Hepatocyte (in vitro differentiated cells): ENCODE data around the gene DEFB114. TPM values are rescaled to one million over a fixed set of nuclear protein-coding genes. Genes with fewer than 3 reads are reported as not detected.

Source experiments
- DNase-seq: peaks from one replicate; pipeline ENCODE4 v3.0.0-alpha.2; 2016; ENCODE audit warnings: low spot score
- H2AFZ ChIP-seq: fragments of 200-600 bp; sonication (generic); 2 replicates; pipeline ENCODE4 v1.6.0; 2016; ENCODE audit warnings: antibody characterized with exemption, mild to moderate bottlenecking
- H3K27ac ChIP-seq: fragments of 200-600 bp; sonication (generic); 2 replicates; pipeline ENCODE4 v1.5.1; 2016; ENCODE audit warnings: mild to moderate bottlenecking
- H3K27me3 ChIP-seq: fragments of 200-600 bp; sonication (generic); 2 replicates; pipeline ENCODE4 v1.6.1; 2016
- H3K36me3 ChIP-seq: fragments of 200-600 bp; sonication (generic); replicated peaks from 2 replicates; pipeline ENCODE4 v1.5.1; 2016; ENCODE audit warnings: low read depth; ENCODE audit not compliant: insufficient read depth
- H3K4me1 ChIP-seq: fragments of 200-600 bp; sonication (generic); 2 replicates; pipeline ENCODE4 v1.5.1; 2016; ENCODE audit warnings: mild to moderate bottlenecking, moderate library complexity; ENCODE audit not compliant: insufficient read depth
- H3K4me2 ChIP-seq: fragments of 200-600 bp; sonication (generic); 2 replicates; pipeline ENCODE4 v1.6.0; 2016
- H3K4me3 ChIP-seq: fragments of 200-600 bp; sonication (generic); 2 replicates; pipeline ENCODE4 v1.5.1; 2016; ENCODE audit warnings: mild to moderate bottlenecking
- H3K79me2 ChIP-seq: fragments of 200-600 bp; sonication (generic); 2 replicates; pipeline ENCODE4 v1.6.0; 2017; ENCODE audit warnings: mild to moderate bottlenecking
- H3K9me2 ChIP-seq: fragments of 200-600 bp; sonication (generic); replicated peaks from 2 replicates; pipeline ENCODE4 v1.6.0; 2017; ENCODE audit warnings: mild to moderate bottlenecking; ENCODE audit not compliant: insufficient read depth
- H3K9me3 ChIP-seq: fragments of 200-600 bp; sonication (generic); 2 replicates; pipeline ENCODE4 v1.5.1; 2016; ENCODE audit warnings: low read depth, mild to moderate bottlenecking
- H4K20me1 ChIP-seq: fragments of 200-600 bp; sonication (generic); 2 replicates; pipeline ENCODE4 v1.6.0; 2016; ENCODE audit warnings: mild to moderate bottlenecking; ENCODE audit not compliant: insufficient read depth, poor library complexity, severe bottlenecking
- CTCF ChIP-seq: fragments of 200-600 bp; sonication (generic); IDR thresholded peaks from 2 replicates; pipeline ENCODE4 v1.5.1; 2016; ENCODE audit warnings: antibody characterized with exemption, mild to moderate bottlenecking; ENCODE audit not compliant: poor library complexity
- EZH2 ChIP-seq: fragments of 200-600 bp; sonication (generic); IDR thresholded peaks from 2 replicates; pipeline ENCODE4 v1.6.1; 2016; ENCODE audit warnings: antibody characterized with exemption, mild to moderate bottlenecking, borderline replicate concordance
- EZH2phosphoT487 ChIP-seq: fragments of 200-600 bp; sonication (generic); IDR thresholded peaks from one replicate; pipeline ENCODE4 v1.6.1; 2018; ENCODE audit warnings: antibody characterized with exemption, mild to moderate bottlenecking, low read depth, moderate library complexity; ENCODE audit not compliant: unreplicated experiment, severe bottlenecking
- WGBS: methylation state at CpG from one replicate; pipeline ENCODE4 v1.1.6; 2016; ENCODE audit warnings: low lambda C conversion rate; ENCODE audit errors: missing lambda C conversion rate; 5-methylcytosine and 5-hydroxymethylcytosine counted together
- polyA plus RNA-seq: library from polyadenylated mRNA; unstranded; fragments of >200 nt; fragmentation: Nextera tagmentation; extraction: Ambion mirVana; gene quantifications from 2 replicates; pipeline ENCODE4 v1.2.1, GENCODE V29; 2016
- total RNA-seq: library from RNA; depleted of rRNA; stranded (reverse); fragments of >200 nt; gene quantifications from 2 replicates; pipeline ENCODE4 v1.2.3, GENCODE V29; 2014

Gene DEFB114
- total and polyA plus RNA-seq, 2 experiments from 2014 or later: not detected

DNA sequence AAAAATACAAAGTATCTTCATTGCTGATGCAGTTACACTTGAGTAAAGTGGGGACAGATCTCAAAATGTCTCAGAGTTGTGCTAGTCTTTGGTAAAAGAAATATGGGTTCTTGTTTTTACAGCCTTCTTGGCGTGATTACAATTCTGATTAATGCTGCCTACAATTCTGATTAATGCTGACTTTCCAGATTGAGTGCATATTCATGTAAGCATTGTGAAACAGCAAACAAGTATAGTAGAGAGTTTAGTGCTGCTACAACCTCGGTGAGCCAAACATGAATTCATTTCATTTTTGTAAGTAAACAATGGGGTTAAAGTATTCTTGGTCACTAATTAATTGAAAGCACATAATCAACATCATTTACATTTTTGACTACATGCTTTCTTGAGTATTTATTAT lies 5.6 kb upstream of the DEFB114 start, which contains the start of gene DEFB113:
DEFB113 (minus strand) TSS at position 21 of the 400 bp plus-strand sequence; CDS start at position 21, 0 bp downstream.
- H3K4me3 ChIP-seq: no peak within 1 kb of the TSS
- no peaks in the 10 kb centered on the region for H3K36me3 ChIP-seq
- WGBS: 86% methylated on average over 2 of the region's 2 CpGs
- no peaks in the 10 kb centered on the region for H3K4me1 ChIP-seq
- H3K9me2 ChIP-seq: no peaks in the 10 kb centered on the region
- H3K79me2 ChIP-seq: no peaks in the 10 kb centered on the region
- TF ChIP-seq CTCF (no peak), EZH2phosphoT487 (no peak), EZH2 (no peak)
- no peak within 1 kb of the TSS for H2AFZ ChIP-seq
- H3K4me2 ChIP-seq: no peak within 1 kb of the TSS
- H3K27ac ChIP-seq: no peak within 1 kb of the TSS
- no peaks in the 10 kb centered on the region for H3K9me3 ChIP-seq
- H3K27me3 ChIP-seq: peaks cover 3% of the 10 kb centered on the region
- no peaks in the 10 kb centered on the region for H4K20me1 ChIP-seq
- no peak for DNase-seq

DNA sequence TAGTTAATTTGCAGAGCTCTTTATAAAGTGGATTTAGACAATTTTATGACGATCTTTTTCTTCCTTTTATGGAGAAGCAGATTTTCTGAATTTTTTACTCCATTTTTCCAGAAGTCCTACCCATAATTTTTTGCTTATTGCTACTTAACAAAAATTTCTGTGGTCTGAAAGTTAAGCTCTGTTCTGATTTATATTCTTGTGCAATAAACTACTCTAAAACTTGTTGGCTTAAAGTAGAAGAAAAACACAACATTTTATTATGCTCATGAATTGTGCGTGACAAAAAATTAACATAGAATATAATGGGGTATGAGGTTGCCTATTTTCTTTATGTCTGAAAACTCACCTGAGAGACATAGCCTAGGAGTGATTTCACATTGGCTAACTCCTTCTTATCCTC lies 2.9 kb upstream of the DEFB114 start:
- Histone ChIP-seq H3K4me2 (no peak overlapping the region), H3K4me3 (no peak overlapping the region), H3K79me2 (no peaks in the 10 kb centered on the region), H2AFZ (no peak overlapping the region), H3K9me3 (no peaks in the 10 kb centered on the region), H3K27me3 (peaks cover 3% of the 10 kb centered on the region), H3K9me2 (no peaks in the 10 kb centered on the region), H3K36me3 (no peaks in the 10 kb centered on the region), H3K27ac (no peak overlapping the region), H3K4me1 (no peaks in the 10 kb centered on the region), H4K20me1 (no peaks in the 10 kb centered on the region)
- TF ChIP-seq CTCF (no peak), EZH2phosphoT487 (no peak), EZH2 (no peak)
- no peak for DNase-seq
- WGBS: 61% methylated on average over 2 of the region's 2 CpGs

DNA sequence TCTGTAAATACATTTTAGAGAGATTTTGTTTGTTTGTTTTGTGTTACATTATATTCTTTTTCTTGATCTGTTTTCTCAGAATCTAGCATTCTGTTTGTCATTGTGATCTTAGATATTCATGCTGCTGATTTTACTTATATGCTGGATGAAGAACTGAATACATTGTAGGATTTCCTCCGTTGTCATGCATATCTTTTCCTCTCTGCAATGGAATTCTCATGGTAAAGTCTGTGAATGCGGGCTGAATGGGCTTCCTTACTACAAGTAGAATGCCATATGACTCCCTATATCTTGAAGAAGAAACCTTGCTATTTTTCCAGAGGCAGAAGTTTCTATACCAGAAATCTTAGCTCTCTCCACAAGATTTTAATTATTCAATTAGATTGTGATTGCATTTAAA lies 2.4 kb upstream of the DEFB114 start:
- Histone ChIP-seq H3K9me2 (no peaks in the 10 kb centered on the region), H3K4me2 (no peak overlapping the region), H2AFZ (no peak overlapping the region), H3K27me3 (peaks cover 3% of the 10 kb centered on the region), H3K4me1 (no peaks in the 10 kb centered on the region), H3K27ac (no peak overlapping the region), H3K4me3 (no peak overlapping the region), H3K9me3 (no peaks in the 10 kb centered on the region), H3K79me2 (no peaks in the 10 kb centered on the region), H4K20me1 (no peaks in the 10 kb centered on the region), H3K36me3 (no peaks in the 10 kb centered on the region)
- 27% methylated on average over 2 of the region's 2 CpGs for WGBS
- no peak for TF ChIP-seq EZH2
- no peak for TF ChIP-seq EZH2phosphoT487
- TF ChIP-seq CTCF: no peak
- no peak for DNase-seq

GRCh38 chr6:49958180-49958579 lies 5.8 kb downstream of the DEFB114 start:
- no peak overlapping the region for H3K4me3 ChIP-seq
- H3K4me1 ChIP-seq: no peaks in the 10 kb centered on the region
- TF ChIP-seq EZH2 (no peak), CTCF (no peak), EZH2phosphoT487 (no peak)
- H2AFZ ChIP-seq: no peak overlapping the region
- H3K27me3 ChIP-seq: no peaks in the 10 kb centered on the region
- H3K4me2 ChIP-seq: no peak overlapping the region
- no peaks in the 10 kb centered on the region for H3K36me3 ChIP-seq
- H3K9me3 ChIP-seq: no peaks in the 10 kb centered on the region
- WGBS: 83% methylated on average over 1 of the region's 1 CpG
- no peaks in the 10 kb centered on the region for H4K20me1 ChIP-seq
- no peak for DNase-seq
- no peaks in the 10 kb centered on the region for H3K9me2 ChIP-seq
- H3K27ac ChIP-seq: no peak overlapping the region
- no peaks in the 10 kb centered on the region for H3K79me2 ChIP-seq
